ENCODE measurements around the gene CLDN14.

GRCh38 chr21:36474591-36474990 lies 5.3 kb downstream of the CLDN14 start:
- no peak for TF ChIP-seq CTCF (IDR thresholded peaks at IDR 0.05)
- no peak for TF ChIP-seq EZH2 (IDR thresholded peaks at IDR 0.05; ENCODE audit: borderline replicate concordance, insufficient read depth, low read depth, low read length, poor library complexity, severe bottlenecking)
